A673 (cell line): ENCODE data around the gene LPCAT4.

ENCODE experiments used
- EZH2 ChIP-seq: fragments of 200-600 bp; sonication (generic); IDR thresholded peaks from 2 replicates; pipeline ENCODE4 v1.6.1; 2017; ENCODE audit warnings: borderline replicate concordance, low read depth, mild to moderate bottlenecking, mixed read lengths, antibody characterized with exemption, low read length; ENCODE audit not compliant: poor library complexity, severe bottlenecking
- TF ChIP-seq, protein P1 (sequence below): fragments of 300-800, 200-600 bp; sonication (generic); conservative IDR thresholded peaks from 2 replicates; pipeline ENCODE4 v1.5.1; 2017; ENCODE audit warnings: low read depth, mild to moderate bottlenecking, antibody characterized with exemption, low read length, moderate library complexity, mixed read lengths

DNA sequence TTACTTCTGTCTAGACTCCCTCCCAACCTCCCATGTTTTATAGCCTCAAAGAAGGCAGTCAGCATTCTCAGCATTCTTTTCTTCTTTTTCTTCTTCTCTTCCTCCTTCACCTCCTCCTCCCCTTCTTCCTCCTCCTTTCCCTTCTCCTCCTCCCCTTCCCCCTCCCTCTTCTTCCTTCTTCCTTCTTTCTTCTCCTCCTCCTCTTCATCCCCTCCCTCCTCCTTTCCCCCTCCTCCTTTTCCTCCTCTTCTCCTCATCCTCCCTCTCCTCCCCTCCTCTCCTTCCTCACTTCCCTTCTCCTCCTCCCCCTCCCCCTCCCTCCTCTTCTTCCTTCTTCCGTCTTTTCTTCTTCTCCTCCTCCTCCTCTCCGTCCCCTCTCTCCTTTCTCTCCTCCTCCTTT, 3.6 kb upstream of the LPCAT4 start:
- TF ChIP-seq, protein P1, sequence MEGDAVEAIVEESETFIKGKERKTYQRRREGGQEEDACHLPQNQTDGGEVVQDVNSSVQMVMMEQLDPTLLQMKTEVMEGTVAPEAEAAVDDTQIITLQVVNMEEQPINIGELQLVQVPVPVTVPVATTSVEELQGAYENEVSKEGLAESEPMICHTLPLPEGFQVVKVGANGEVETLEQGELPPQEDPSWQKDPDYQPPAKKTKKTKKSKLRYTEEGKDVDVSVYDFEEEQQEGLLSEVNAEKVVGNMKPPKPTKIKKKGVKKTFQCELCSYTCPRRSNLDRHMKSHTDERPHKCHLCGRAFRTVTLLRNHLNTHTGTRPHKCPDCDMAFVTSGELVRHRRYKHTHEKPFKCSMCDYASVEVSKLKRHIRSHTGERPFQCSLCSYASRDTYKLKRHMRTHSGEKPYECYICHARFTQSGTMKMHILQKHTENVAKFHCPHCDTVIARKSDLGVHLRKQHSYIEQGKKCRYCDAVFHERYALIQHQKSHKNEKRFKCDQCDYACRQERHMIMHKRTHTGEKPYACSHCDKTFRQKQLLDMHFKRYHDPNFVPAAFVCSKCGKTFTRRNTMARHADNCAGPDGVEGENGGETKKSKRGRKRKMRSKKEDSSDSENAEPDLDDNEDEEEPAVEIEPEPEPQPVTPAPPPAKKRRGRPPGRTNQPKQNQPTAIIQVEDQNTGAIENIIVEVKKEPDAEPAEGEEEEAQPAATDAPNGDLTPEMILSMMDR, result no peak
- no peak for TF ChIP-seq EZH2
